Upper lobe of right lung (tissue), 1 donor: Measurements from ENCODE around the gene ANKFY1. TPM values are rescaled to one million over a fixed set of nuclear protein-coding genes. Genes with fewer than 3 reads are reported as not detected.

ENCODE experiments used
- ATAC-seq: fragments of 200-7000 bp; cut with Tn5 transposase; one replicate; pipeline ENCODE4 v1.9.1; 2020; ENCODE audit warnings: mild to moderate bottlenecking, moderate library complexity
- DNase-seq: peaks from one replicate; pipeline ENCODE4 v3.0.0-alpha.2; 2020
- H3K27ac ChIP-seq: fragments of 200-600 bp; one replicate; pipeline ENCODE4 v1.8.0; 2022
- H3K27me3 ChIP-seq: fragments of 200-600 bp; one replicate; pipeline ENCODE4 v1.8.0; 2022; ENCODE audit warnings: mild to moderate bottlenecking
- H3K36me3 ChIP-seq: fragments of 200-600 bp; one replicate; pipeline ENCODE4 v1.8.0; 2022
- H3K4me1 ChIP-seq: fragments of 200-600 bp; one replicate; pipeline ENCODE4 v1.8.0; 2022
- H3K4me3 ChIP-seq: fragments of 200-600 bp; one replicate; pipeline ENCODE4 v1.8.0; 2022; ENCODE audit warnings: mild to moderate bottlenecking
- H3K9me3 ChIP-seq: fragments of 200-600 bp; one replicate; pipeline ENCODE4 v1.8.0; 2022
- intact Hi-C: fragments of 100-400 bp; cut with DNase I; formaldehyde crosslinking; loops from one replicate; pipeline ENCODE4 v1.11.0; 2022
- total RNA-seq: library from RNA; stranded (reverse); fragmentation: NEBNext Ultra II Directional; extraction: Animal tissue kit (Norgen Biotek cat#: 25700); gene quantifications from one replicate; pipeline ENCODE4 v1.2.1, GENCODE V29; 2021
- TF ChIP-seq, protein P1 (sequence below): fragments of 200-600 bp; IDR thresholded peaks from one replicate; pipeline ENCODE4 v1.8.0; 2022; ENCODE audit warnings: antibody characterized with exemption
- donor health status: DM: no; HTN: yes; CAD: no; lungs with severe emphysema.

The ANKFY1 gene
- total RNA-seq, 1 donor from 2014 or later = 64.8 TPM

DNA sequence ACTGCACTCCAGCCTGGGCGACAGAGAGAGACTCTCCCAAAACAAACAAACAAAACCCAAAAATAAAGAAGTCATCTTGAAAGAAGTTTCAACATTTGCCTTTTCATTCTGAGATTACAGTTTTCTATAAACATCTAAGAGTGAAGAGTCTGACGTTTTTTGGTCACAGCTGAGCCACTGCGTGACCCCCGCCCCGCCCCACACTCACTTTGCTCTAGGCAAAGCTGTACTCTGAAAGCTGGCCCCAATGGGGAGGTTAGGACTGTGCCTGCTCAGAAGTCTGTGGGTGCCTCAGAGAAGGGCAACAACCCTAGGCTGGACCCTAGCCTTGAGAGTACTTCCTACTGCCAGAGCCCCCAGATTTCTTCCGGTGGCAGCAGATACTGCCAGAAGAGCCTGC lies 101.5 kb downstream of the ANKFY1 start:
- ATAC-seq (no peak), DNase-seq (no peak)
- no peaks in the 10 kb centered on the region for H3K27me3 ChIP-seq
- TF ChIP-seq, protein P1, sequence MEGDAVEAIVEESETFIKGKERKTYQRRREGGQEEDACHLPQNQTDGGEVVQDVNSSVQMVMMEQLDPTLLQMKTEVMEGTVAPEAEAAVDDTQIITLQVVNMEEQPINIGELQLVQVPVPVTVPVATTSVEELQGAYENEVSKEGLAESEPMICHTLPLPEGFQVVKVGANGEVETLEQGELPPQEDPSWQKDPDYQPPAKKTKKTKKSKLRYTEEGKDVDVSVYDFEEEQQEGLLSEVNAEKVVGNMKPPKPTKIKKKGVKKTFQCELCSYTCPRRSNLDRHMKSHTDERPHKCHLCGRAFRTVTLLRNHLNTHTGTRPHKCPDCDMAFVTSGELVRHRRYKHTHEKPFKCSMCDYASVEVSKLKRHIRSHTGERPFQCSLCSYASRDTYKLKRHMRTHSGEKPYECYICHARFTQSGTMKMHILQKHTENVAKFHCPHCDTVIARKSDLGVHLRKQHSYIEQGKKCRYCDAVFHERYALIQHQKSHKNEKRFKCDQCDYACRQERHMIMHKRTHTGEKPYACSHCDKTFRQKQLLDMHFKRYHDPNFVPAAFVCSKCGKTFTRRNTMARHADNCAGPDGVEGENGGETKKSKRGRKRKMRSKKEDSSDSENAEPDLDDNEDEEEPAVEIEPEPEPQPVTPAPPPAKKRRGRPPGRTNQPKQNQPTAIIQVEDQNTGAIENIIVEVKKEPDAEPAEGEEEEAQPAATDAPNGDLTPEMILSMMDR = no peak
- intact Hi-C loops = no loop called here
- H3K36me3 ChIP-seq = peaks cover 31% of the 10 kb centered on the region
- no peaks in the 10 kb centered on the region for H3K9me3 ChIP-seq
- H3K4me1 ChIP-seq = peaks cover 14% of the 10 kb centered on the region
- no peak overlapping the region for H3K4me3 ChIP-seq
- H3K27ac ChIP-seq = peak overlapping the region; percentile 63

DNA sequence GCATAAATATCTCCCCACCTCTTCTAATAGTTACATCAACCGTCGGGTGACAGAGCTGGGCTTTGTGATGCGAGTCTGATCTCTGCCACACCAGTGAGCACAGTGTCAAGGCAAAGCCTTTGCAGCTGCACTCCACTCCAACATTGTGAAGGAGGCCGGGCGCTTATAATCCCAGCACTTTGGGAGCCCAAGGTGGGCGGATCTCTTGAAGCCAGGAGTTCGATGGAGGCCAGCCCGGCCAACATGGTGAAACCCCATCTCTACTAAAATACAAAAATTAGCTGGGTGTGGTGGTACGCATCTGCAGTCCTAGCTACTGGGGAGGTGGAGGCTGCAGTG lies 101.8 kb downstream of the ANKFY1 start:
- peak overlapping the region; percentile 63 for H3K27ac ChIP-seq
- intact Hi-C loops = no loop called here
- H3K4me3 ChIP-seq = no peak overlapping the region
- DNase-seq (no peak), ATAC-seq (no peak)
- no peaks in the 10 kb centered on the region for H3K9me3 ChIP-seq
- H3K36me3 ChIP-seq = peaks cover 28% of the 10 kb centered on the region
- peaks cover 14% of the 10 kb centered on the region for H3K4me1 ChIP-seq
- TF ChIP-seq, protein P1 = no peak
- H3K27me3 ChIP-seq = no peaks in the 10 kb centered on the region

DNA sequence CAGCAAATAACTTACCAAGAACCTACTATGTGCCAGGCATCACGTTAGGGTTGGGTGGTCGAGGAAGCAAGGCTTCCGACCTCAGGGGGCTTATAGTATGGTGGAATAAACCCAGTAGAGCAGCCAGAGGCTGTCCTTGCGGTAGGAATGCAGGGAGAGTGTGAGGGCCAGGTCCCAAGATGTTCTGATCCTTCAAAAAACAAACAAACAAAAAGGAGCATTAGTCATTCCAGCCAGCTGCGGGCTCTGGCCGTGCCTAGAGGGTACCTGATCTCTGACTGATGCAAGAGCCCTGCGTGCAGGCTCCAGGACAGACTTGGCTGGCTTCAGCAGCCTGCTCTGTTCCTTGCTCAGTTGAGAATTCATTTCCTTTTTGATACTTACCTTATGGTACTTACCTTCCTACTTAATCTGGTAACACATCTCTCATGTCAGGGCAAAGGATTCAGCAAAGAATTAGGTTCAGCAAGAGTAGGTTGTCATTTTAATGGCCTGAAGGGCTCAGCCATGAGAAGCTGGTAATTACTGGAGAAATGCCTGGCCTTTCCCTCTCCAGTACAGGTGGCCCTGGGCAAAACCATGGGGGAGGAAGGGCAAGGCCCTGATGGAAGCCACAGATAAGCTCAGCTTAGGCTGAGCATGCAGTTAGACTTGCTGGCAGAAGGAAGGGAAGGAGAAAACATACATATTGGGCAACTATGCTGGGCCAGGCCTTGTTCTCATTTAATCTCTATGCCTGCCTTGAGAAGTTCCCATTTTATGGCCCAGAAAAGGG lies 102.4 kb downstream of the ANKFY1 start:
- DNase-seq = no peak
- TF ChIP-seq, protein P1 = peak; percentile 5
- no peak overlapping the region for H3K4me3 ChIP-seq
- intact Hi-C loops = no loop called here
- ATAC-seq = peak; percentile 69
- peaks cover 14% of the 10 kb centered on the region for H3K4me1 ChIP-seq
- no peaks in the 10 kb centered on the region for H3K9me3 ChIP-seq
- no peaks in the 10 kb centered on the region for H3K27me3 ChIP-seq
- H3K36me3 ChIP-seq = peaks cover 26% of the 10 kb centered on the region
- peak overlapping the region; percentile 63 for H3K27ac ChIP-seq

DNA sequence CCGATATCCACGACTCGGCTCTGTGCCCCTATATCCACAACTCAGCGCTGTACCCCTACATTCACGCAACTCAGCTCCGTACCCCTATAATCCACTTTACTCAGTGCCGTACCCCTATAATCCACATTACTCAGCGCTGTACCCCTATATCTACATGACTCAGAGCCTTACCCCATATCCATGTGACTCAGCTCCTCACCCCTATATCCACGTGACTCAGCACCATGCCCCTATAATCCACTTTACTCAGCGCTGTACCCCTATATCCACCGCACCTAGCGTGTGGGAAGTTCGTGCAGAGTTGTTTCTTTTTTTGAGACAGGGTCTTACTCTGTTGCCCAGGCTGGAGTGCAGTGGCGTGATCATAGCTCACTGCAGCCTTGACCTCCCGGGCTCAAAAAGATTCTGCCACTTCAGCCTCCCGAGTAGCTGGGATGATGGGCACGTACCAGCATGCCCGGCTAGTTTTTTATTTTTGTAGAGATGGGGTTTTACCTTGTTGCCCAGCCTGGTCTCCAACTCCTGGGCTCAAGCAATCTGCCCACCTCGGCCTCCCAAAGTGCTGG lies 103.4 kb downstream of the ANKFY1 start:
- TF ChIP-seq, protein P1 = no peak
- H3K27ac ChIP-seq = no peak overlapping the region
- DNase-seq (no peak), ATAC-seq (no peak)
- no peak overlapping the region for H3K4me3 ChIP-seq
- H3K4me1 ChIP-seq = peaks cover 14% of the 10 kb centered on the region
- intact Hi-C loops = no loop called here
- H3K36me3 ChIP-seq = peaks cover 16% of the 10 kb centered on the region
- no peaks in the 10 kb centered on the region for H3K9me3 ChIP-seq
- no peaks in the 10 kb centered on the region for H3K27me3 ChIP-seq

DNA sequence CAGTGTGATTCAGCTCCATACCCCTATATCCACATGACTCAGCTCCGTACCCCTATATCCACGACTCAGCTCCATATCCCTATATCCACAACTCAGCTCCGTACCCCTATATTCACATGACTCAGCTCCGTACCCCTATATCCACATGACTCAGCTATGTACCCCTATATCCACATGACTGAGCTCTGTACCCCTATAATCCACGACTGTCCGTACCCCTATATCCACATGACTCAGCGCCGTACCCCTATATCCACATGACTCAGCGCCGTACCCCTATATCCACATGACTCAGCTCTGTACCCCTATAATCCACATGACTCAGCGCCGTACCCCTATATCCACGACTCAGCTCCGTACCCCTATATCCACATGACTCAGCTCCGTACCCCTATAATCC lies 104.0 kb downstream of the ANKFY1 start:
- intact Hi-C loops = no loop called here
- H3K27ac ChIP-seq = no peak overlapping the region
- H3K4me1 ChIP-seq = peaks cover 14% of the 10 kb centered on the region
- TF ChIP-seq, protein P1 = no peak
- no peaks in the 10 kb centered on the region for H3K27me3 ChIP-seq
- no peaks in the 10 kb centered on the region for H3K9me3 ChIP-seq
- no peak overlapping the region for H3K4me3 ChIP-seq
- H3K36me3 ChIP-seq = peaks cover 10% of the 10 kb centered on the region
- ATAC-seq = no peak
- no peak for DNase-seq
